Nephron (organoid): ENCODE measurements around the gene C19orf85.

Experiments used
- H3K27ac Mint-ChIP-seq, 3 experiments: 2 replicates each; pipeline ENCODE4 v1.8.0; 2020; ENCODE audit warnings: mixed read lengths in 3 of 3, mild to moderate bottlenecking in 2 of 3, moderate library complexity in 1 of 3
- H3K27me3 Mint-ChIP-seq: 2 replicates; pipeline ENCODE4 v1.8.0; 2021; ENCODE audit warnings: low read depth, mild to moderate bottlenecking, moderate library complexity, mixed read lengths
- H3K36me3 Mint-ChIP-seq: 2 replicates; pipeline ENCODE4 v1.8.0; 2020; ENCODE audit warnings: low read depth, mixed read lengths
- H3K4me1 Mint-ChIP-seq: 2 replicates; pipeline ENCODE4 v1.8.0; 2020; ENCODE audit warnings: mixed read lengths
- H3K4me3 Mint-ChIP-seq, 3 experiments: 2 replicates each; pipeline ENCODE4 v1.8.0; 2020; ENCODE audit warnings: mild to moderate bottlenecking in 3 of 3, mixed read lengths in 3 of 3, moderate library complexity in 2 of 3
- H3K9me3 Mint-ChIP-seq: 2 replicates; pipeline ENCODE4 v1.8.0; 2020; ENCODE audit warnings: mixed read lengths
- TF ChIP-seq, protein P1 (sequence below), 3 experiments: fragments of 200-600 bp; sonication (generic); IDR thresholded peaks; one replicate each; pipeline ENCODE4 v1.5.0; 2021; ENCODE audit warnings: antibody characterized with exemption in 3 of 3; ENCODE audit not compliant: unreplicated experiment in 3 of 3

C19orf85 gene

DNA sequence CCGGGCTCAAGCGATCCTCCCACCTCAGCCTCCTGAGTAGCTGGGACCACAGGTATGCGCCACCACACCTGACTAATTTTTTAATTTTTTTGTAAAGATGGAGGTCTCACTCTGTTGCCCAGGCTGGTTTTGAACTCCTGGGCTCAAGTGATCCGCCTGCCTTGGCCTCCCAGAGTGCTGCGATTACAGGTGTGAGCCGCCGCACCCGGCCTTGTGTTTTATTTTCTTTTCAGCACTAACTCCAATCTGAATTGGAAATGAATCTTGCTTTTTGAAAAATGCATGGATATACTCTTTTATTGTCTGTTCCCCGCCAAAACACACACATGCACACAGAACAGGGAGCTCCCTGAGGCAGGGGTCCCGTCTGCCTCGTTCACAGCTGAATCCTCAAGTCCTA is 1.8 kb downstream of the C19orf85 start:
- peak overlapping the region in 1 of 3 experiments; percentile 47 for H3K27ac Mint-ChIP-seq

DNA sequence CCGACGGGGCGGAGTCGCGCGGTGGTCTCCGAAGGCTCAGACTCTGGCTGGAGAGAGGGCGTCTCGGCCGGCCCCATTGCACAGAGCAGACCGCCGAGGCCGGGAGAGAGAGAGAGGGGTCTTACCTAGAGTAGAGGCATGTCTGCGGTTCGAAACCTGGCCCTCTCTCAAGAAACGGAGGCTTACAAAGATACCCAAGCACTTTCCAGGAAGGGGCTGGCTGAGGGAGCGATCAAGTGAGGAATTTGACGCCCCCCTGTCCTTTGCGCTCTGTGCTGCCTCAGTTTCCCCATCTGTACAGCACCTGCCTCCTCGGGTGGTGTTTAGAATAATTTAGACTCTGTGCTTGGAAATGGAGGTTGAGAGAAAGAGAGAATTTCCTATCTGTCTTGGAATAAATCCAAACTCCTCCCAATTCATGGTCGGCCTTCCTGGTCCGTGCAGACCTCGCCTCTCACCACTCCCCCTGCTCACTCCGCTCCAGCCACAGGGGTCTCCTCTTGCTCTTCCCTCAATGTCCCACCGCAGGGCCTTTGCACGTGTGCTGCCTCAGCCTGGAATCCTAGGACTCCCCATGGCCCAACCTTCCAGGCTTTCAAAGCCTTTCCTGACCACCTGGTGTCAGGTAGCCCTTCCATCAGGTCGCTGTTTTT is 2.5 kb downstream of the C19orf85 start:
- Mint-ChIP-seq H3K36me3 (no peaks in the 10 kb centered on the region), H3K27ac (peak overlapping the region; percentile 49 to 91 (median 71)), H3K4me3 (peak overlapping the region; percentile 84 to 88 (median 86)), H3K27me3 (no peaks in the 10 kb centered on the region), H3K9me3 (no peaks in the 10 kb centered on the region), H3K4me1 (peaks cover 20% of the 10 kb centered on the region)
- TF ChIP-seq, protein P1, sequence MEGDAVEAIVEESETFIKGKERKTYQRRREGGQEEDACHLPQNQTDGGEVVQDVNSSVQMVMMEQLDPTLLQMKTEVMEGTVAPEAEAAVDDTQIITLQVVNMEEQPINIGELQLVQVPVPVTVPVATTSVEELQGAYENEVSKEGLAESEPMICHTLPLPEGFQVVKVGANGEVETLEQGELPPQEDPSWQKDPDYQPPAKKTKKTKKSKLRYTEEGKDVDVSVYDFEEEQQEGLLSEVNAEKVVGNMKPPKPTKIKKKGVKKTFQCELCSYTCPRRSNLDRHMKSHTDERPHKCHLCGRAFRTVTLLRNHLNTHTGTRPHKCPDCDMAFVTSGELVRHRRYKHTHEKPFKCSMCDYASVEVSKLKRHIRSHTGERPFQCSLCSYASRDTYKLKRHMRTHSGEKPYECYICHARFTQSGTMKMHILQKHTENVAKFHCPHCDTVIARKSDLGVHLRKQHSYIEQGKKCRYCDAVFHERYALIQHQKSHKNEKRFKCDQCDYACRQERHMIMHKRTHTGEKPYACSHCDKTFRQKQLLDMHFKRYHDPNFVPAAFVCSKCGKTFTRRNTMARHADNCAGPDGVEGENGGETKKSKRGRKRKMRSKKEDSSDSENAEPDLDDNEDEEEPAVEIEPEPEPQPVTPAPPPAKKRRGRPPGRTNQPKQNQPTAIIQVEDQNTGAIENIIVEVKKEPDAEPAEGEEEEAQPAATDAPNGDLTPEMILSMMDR (IDR thresholded peaks at IDR 0.05; ENCODE audit: unreplicated experiment in 3 of 3), result no peak

More for the DNA sequence above, 1.8 kb downstream of the C19orf85 start:
- Mint-ChIP-seq H3K4me3 (peak overlapping the region; percentile 84 to 88 (median 86)), H3K9me3 (no peaks in the 10 kb centered on the region), H3K36me3 (no peaks in the 10 kb centered on the region), H3K4me1 (peaks cover 26% of the 10 kb centered on the region), H3K27me3 (no peaks in the 10 kb centered on the region)
- TF ChIP-seq, protein P1 (IDR thresholded peaks at IDR 0.05; ENCODE audit: unreplicated experiment in 3 of 3), result no peak

DNA sequence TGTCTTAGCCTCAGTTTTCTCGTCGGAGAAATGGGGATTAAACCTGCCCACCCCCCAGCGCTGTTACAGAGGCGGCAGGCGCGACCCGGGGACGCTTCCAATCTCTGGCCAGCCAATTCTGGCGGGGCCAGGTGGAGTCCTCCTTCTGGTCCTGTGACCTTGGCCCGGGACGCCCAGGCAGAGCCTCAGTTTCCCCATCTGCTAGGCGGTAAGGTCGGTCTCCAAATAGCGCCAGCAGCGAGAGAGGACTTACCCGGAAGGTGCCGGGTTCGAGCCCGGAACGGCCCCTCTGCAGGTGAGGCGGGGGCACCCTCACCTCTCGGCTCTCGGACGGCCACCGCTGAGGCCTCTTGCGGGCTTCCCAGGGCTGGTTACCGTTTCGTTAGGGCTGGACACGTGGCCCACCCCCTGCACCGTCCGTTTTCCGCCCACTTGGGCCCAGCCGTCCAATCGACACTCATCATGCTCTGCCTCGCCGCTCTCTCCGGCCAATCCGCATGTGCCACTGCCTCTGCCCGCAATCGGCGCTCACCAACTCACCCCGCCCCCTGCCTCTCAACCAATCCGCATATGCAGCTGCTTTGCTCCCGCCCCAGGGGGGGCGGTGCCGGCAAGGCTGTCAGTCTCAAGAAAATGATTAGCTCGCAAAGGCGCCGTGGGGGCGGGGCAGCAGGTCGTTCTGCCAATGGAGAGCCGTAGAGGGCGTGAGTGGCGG is 3.1 kb downstream of the C19orf85 start, which contains the start of gene ISOC2:
ISOC2 (minus strand) TSS at position 384 of the 715 bp plus-strand sequence. CDS start 5,156 bp downstream, outside the sequence.
- H3K27me3 Mint-ChIP-seq, result no peaks in the 10 kb centered on the region
- H3K36me3 Mint-ChIP-seq, result no peaks in the 10 kb centered on the region
- no peaks in the 10 kb centered on the region for H3K9me3 Mint-ChIP-seq
- H3K27ac Mint-ChIP-seq, result peak within 1 kb of the TSS; percentile 49 to 91 (median 86)
- TF ChIP-seq, protein P1 (IDR thresholded peaks at IDR 0.05; ENCODE audit: unreplicated experiment in 3 of 3), result no peak
- H3K4me1 Mint-ChIP-seq, result peaks cover 19% of the 10 kb centered on the region
- peak within 1 kb of the TSS; percentile 84 to 88 (median 86) for H3K4me3 Mint-ChIP-seq

DNA sequence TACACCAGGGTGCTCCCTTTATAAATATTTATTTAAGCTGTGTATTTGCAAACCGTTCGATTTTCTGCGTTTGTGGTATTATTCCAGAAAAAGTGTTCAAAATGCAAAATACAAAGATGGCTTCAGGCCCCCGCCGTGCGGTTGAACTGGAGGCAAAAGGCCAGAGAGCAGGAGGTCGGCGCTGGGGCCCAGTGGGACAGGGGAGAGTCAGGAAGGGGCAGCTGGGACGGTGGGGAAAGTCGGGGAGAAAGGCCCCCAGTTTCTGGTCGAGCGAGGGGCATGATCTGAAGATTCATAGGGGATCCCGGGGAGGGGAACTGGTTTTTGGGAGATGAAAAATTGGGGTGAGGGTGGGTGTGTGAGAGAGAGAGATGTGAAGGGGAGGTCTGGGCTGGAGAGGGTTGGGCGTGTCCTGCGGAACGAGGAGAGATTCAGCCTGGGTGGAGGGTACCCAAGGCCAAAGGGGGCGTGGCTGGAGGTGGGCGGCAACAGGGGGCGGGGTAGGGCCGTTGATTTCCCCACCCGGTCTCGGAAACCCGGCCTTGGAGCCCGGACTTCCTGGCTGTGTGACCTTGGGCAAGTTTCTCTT is 3.8 kb downstream of the C19orf85 start:
- H3K4me1 Mint-ChIP-seq, result peaks cover 19% of the 10 kb centered on the region
- TF ChIP-seq, protein P1 (IDR thresholded peaks at IDR 0.05; ENCODE audit: unreplicated experiment in 3 of 3), result no peak
- peak overlapping the region; percentile 84 to 88 (median 86) for H3K4me3 Mint-ChIP-seq
- H3K27me3 Mint-ChIP-seq, result no peaks in the 10 kb centered on the region
- peak overlapping the region; percentile 49 to 91 (median 86) for H3K27ac Mint-ChIP-seq
- H3K36me3 Mint-ChIP-seq, result no peaks in the 10 kb centered on the region
- H3K9me3 Mint-ChIP-seq, result no peaks in the 10 kb centered on the region

DNA sequence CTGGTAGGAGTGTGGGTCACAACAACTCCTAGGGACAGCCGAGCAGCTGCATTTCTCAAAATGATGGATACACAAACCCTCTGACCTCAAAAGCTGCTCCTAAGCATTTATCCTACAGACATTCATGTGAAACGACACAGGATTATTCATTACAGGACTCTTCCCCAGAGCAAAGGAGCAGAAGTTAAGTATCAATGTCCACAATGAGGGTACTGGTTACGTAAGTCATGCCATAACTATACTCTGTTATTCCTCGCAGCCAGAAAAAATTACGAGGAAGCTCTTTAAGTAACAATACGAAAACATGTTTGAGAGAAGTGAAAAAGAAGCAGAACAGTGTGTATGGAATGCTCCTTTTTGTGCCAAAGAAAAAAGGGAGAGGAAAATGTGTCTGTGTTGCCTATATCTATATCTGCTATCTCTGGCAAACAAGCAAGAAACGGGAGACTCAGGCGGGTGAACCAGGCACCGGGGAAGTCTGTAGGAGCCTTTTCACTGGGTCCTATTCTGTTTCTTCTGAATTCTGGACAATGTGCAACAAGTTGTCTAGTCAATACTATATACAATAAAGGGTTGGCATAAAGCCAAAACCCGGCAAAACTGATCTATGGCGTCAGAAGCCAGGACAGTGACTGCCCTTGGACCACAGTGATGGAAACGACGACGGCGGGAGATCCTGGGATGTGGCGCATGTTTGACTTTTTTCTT is 4.4 kb downstream of the C19orf85 start:
- Mint-ChIP-seq H3K4me3 (peak overlapping the region; percentile 84 to 88 (median 86)), H3K36me3 (no peaks in the 10 kb centered on the region), H3K27ac (peak overlapping the region; percentile 49 to 91 (median 86)), H3K4me1 (peaks cover 19% of the 10 kb centered on the region), H3K9me3 (no peaks in the 10 kb centered on the region), H3K27me3 (no peaks in the 10 kb centered on the region)
- TF ChIP-seq, protein P1 (IDR thresholded peaks at IDR 0.05; ENCODE audit: unreplicated experiment in 3 of 3), result no peak
